Right atrium auricular region (tissue), 2 donors: ENCODE measurements around the gene RPS14. TPM values are rescaled to one million over a fixed set of nuclear protein-coding genes. Genes with fewer than 3 reads are reported as not detected.

Source experiments
- DNase-seq: peaks from one replicate; pipeline ENCODE4 v3.0.0-alpha.2; 2019; ENCODE audit warnings: low spot score
- H3K27ac ChIP-seq, 2 donors: fragments of 200-600 bp; sonication (generic); 1 replicate in 1 of 2; 2 replicates in 1 of 2; pipeline ENCODE4 v1.5.1; 2016 to 2019
- H3K27me3 ChIP-seq, 2 donors: fragments of 200-600 bp; sonication (generic); one replicate each; pipeline versions ENCODE4 v1.5.1 to v1.6.0; 2017 to 2019
- H3K36me3 ChIP-seq: fragments of 200-600 bp; sonication (generic); one replicate; pipeline ENCODE4 v1.5.1; 2016
- H3K4me1 ChIP-seq, 2 donors: fragments of 200-600 bp; sonication (generic); one replicate each; pipeline versions ENCODE4 v1.5.1 to v1.6.0; 2017 to 2019
- H3K4me3 ChIP-seq, 2 donors: fragments of 200-600 bp; sonication (generic); 1 replicate in 1 of 2; 2 replicates in 1 of 2; pipeline ENCODE4 v1.5.1; 2017 to 2019; ENCODE audit warnings: mild to moderate bottlenecking in 1 of 2, moderate library complexity in 1 of 2
- H3K9me3 ChIP-seq, 2 donors: fragments of 200-600 bp; sonication (generic); one replicate each; pipeline ENCODE4 v1.5.1; 2019
- total RNA-seq, 2 donors: library from RNA; depleted of rRNA; stranded (reverse); fragments of >200 nt; gene quantifications; one replicate each; pipeline ENCODE4 v1.1.0, GENCODE V29; 2016
- TF ChIP-seq, protein P1 (sequence below), 2 donors: fragments of 200-600 bp; sonication (generic); IDR thresholded peaks; one replicate each; pipeline ENCODE4 v1.5.1; 2019; ENCODE audit warnings: antibody characterized with exemption in 2 of 2

The RPS14 gene
- total RNA-seq, 2 donors from 2014 or later, result 1,334 to 2,461 TPM

DNA sequence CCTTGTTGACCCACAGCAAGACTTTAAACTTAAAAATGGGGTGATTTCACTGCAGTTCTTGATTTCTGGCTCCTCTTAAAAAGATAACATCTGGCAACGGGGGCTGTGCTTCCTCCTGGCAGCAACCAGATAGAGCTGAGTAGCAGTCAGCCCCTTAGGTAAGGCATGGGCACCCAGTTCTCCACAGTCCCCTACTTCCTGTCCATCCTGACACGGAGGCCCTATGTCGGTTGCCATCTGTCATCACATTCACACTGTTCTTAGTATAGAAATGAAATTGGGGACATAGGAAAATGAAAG is 48.5 kb downstream of the RPS14 start:
- DNase-seq, result no peak
- Histone ChIP-seq H3K36me3 (peaks cover 47% of the 10 kb centered on the region), H3K4me3 (no peak overlapping the region), H3K4me1 (peaks cover 0 to 16% of the 10 kb centered on the region in 2 donors), H3K27me3 (no peaks in the 10 kb centered on the region), H3K9me3 (no peaks in the 10 kb centered on the region), H3K27ac (no peak overlapping the region)
- TF ChIP-seq, protein P1, sequence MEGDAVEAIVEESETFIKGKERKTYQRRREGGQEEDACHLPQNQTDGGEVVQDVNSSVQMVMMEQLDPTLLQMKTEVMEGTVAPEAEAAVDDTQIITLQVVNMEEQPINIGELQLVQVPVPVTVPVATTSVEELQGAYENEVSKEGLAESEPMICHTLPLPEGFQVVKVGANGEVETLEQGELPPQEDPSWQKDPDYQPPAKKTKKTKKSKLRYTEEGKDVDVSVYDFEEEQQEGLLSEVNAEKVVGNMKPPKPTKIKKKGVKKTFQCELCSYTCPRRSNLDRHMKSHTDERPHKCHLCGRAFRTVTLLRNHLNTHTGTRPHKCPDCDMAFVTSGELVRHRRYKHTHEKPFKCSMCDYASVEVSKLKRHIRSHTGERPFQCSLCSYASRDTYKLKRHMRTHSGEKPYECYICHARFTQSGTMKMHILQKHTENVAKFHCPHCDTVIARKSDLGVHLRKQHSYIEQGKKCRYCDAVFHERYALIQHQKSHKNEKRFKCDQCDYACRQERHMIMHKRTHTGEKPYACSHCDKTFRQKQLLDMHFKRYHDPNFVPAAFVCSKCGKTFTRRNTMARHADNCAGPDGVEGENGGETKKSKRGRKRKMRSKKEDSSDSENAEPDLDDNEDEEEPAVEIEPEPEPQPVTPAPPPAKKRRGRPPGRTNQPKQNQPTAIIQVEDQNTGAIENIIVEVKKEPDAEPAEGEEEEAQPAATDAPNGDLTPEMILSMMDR (IDR thresholded peaks at IDR 0.05), result no peak

DNA sequence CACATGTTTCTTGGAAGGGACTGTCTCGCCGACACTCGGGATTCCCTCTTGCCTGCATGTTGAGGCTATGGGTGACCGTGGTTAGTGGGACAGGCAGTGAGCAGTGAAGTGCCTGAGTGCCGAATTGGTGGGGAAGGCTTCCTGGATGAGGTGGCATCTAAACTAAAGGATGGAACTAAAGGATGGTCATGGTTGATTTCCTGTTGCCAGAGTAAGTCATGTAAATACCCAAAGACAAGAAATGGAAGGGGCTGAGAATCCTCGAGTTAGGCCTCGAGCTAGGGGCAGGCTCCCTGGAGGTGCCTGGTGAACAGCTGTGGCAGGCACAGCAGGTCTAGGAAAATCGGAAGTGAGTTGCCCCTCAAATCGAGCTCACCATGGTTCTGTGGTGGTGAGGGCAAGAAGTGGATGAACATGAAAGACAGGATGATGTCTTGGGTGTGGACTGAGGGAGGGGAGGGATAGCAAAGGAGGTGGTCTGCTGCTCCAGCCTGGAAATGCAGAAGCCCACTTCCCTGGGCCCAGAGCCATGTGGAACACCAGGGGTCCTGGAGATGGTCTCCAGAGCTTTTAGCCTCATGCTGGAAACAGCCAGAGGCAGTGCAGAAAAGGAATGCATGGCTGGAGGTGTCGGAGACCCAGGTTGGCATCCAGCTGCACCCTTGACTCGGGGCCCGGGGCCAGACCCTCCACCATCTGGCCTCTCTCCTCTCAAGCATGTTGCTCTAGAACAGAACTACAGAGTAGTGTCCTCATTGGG is 49.0 kb downstream of the RPS14 start:
- Histone ChIP-seq H3K9me3 (no peaks in the 10 kb centered on the region), H3K27me3 (no peaks in the 10 kb centered on the region), H3K4me3 (no peak overlapping the region), H3K4me1 (peaks cover 0 to 16% of the 10 kb centered on the region in 2 donors), H3K27ac (no peak overlapping the region), H3K36me3 (peaks cover 52% of the 10 kb centered on the region)
- no peak for DNase-seq
- TF ChIP-seq, protein P1 (IDR thresholded peaks at IDR 0.05), result no peak

DNA sequence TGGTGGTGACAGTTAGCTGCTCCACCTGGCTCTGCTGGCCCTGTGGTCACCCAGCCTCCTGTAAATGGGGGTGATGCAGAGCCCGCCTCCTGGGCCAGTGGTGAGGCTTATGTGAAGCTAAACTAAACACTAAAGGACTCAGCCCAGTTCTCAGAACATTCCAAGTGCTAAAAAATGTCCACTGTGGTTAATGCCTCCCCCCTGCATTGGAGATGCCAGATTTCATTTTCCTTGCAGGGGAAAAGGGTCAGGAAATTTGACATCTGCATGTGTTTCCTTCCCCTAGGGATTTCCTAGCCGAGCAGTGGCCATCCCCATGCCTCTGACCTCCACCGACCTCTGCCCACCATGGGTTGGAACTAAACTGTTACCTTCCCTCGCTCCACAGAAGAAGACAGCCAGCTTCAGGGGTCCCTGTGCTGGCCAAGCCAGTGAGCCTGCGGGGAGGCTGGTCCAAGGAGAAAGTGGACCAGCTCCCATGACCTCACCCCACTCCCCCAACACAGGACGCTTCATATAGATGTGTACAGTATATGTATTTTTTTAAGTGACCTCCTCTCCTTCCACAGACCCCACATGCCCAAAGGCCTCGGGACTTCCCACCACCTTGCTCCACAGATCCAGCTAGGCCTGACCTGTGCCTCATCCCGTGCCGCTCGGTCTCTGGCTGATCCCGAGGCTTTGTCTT is 49.9 kb downstream of the RPS14 start:
- Histone ChIP-seq H3K36me3 (peaks cover 59% of the 10 kb centered on the region), H3K27me3 (no peaks in the 10 kb centered on the region), H3K9me3 (no peaks in the 10 kb centered on the region), H3K4me1 (peaks cover 0 to 16% of the 10 kb centered on the region in 2 donors), H3K4me3 (no peak overlapping the region), H3K27ac (no peak overlapping the region)
- TF ChIP-seq, protein P1 (IDR thresholded peaks at IDR 0.05), result no peak
- no peak for DNase-seq

DNA sequence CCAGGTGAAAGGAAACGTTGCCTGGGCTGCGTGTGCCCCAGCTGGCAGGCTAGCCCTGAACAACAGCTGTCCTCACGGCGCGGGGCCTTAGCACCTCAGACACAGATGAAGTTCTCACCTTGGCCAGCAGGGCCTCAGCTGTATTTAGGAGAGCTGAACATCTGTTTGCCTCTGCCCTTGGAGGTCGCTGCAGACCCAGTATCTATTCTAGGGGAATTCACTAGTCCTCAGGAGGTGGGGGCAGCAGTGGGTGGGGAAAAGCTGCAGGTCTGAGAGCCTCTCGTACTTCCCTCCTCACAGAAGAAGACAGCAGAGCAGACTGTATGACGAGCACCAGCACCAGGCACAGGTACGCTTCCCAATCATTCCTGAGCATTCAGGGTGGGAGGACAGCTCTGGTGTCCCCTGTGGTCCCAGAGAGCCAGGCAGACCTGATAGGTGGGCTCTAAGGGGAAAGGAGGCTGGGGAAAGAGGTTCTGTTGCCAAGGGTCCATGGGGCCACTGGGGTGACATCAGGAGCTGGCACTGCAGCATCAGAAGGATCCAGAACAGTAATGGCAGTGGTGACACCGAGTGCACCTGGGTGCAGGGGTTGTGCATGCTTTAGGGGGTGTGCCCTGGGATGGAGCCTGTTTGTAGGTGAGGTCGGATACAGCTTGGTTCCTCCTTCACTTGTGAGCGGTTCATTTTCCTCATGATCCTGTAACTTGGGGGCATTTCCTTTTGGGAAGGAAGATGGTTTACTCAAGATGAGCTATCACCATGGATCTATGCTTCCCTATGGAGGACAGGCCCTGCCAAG is 50.6 kb downstream of the RPS14 start:
- no peaks in the 10 kb centered on the region for H3K27me3 ChIP-seq
- H3K9me3 ChIP-seq, result no peaks in the 10 kb centered on the region
- H3K36me3 ChIP-seq, result peaks cover 66% of the 10 kb centered on the region
- H3K4me3 ChIP-seq, result no peak overlapping the region
- DNase-seq, result no peak
- TF ChIP-seq, protein P1 (IDR thresholded peaks at IDR 0.05), result no peak
- peaks cover 0 to 13% of the 10 kb centered on the region in 2 donors for H3K4me1 ChIP-seq
- H3K27ac ChIP-seq, result no peak overlapping the region

DNA sequence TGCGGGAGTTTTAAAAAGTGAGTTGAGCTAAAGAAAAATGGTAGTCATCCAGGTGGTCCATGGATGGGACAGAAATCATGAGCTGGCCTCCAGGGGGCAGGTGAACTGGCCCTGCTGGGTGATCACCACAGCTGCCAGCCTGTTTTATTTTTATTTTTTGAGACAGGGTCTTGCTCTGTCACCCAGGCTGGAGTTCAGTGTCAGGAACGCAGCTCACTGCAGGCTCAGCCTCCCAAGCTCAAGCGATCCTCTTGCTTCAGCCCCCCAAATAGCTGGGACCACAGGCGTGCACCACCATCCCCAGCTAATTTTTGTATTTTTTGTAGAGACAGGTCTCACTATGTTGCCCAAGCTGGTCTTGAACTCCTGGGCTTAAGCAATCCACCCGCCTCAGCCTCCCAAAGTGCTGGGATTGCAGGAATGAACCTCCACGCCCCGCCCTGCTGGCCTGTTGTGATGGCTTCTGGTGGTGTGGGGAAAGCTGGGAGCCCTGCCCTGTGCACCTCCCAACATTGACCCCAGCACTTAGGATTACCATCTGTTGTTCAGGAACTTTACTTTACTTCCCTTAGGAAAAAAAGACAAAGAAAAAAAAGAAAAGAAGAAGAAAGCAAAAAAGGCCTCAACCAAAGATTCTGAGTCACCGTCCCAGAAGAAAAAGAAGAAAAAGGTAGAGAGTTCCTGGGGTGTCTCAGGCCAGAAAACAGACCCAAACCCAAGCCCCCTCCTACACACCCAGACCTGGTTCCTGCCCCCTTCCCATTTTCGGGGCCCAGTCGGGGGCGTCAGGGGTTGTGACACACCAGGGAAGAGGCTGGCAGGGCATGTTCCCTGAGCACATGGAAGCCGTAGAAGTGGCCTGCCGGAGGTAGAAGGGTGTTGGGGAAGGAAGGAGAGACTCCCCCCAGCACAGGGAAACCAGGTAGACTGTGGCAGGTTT is 51.5 kb downstream of the RPS14 start:
- TF ChIP-seq, protein P1 (IDR thresholded peaks at IDR 0.05), result no peak
- peaks cover 75% of the 10 kb centered on the region for H3K36me3 ChIP-seq

More for the DNA sequence above, 51.5 kb downstream of the RPS14 start:
- H3K9me3 ChIP-seq, result no peaks in the 10 kb centered on the region
- no peak for DNase-seq
- H3K4me1 ChIP-seq, result peaks cover 0 to 10% of the 10 kb centered on the region in 2 donors
- no peak overlapping the region for H3K4me3 ChIP-seq
- no peaks in the 10 kb centered on the region for H3K27me3 ChIP-seq
- H3K27ac ChIP-seq, result no peak overlapping the region
